ENCODE measurements around the gene WIZ.

GRCh38 chr19:15417699-15418098 is 32.1 kb downstream of the WIZ start:
- no peak for TF ChIP-seq EP300 (IDR thresholded peaks at IDR 0.05; ENCODE audit: borderline replicate concordance in 1 of 2, low read depth in 2 of 2, low read length in 2 of 2)
- no peak for TF ChIP-seq EZH2 (IDR thresholded peaks at IDR 0.05; ENCODE audit: low read depth, low read length, severe bottlenecking)

Data from H1 (cell line).